B cell (primary cell): ENCODE data around the gene MCHR1. TPM values are rescaled to one million over a fixed set of nuclear protein-coding genes. Genes with fewer than 3 reads are reported as not detected.

ENCODE experiments used
- ATAC-seq: fragments of 200-7000 bp; cut with Tn5 transposase; one replicate; pipeline ENCODE4 v1.10.0; 2021; ENCODE audit warnings: low read depth, mild to moderate bottlenecking, moderate number of reproducible peaks, moderate library complexity
- CTCF ChIA-PET: fragments of 350-600 bp; sonication (Branson Sonifier 250); formaldehyde crosslinking; loops from one replicate; lab custom pipeline; 2021; ENCODE audit warnings: antibody characterized with exemption, inconsistent platforms; lab: Charles Lee
- POLR2A ChIA-PET: fragments of 350-600 bp; sonication (Branson Sonifier 250); formaldehyde crosslinking; loops from one replicate; lab custom pipeline; 2021; ENCODE audit warnings: antibody characterized with exemption; lab: Charles Lee
- DNase-seq: peaks from one replicate; pipeline ENCODE4 v3.0.0; 2013
- H2AFZ ChIP-seq: 2 replicates; pipeline ENCODE4 v1.6.1; 2012; ENCODE audit warnings: mild to moderate bottlenecking, low read depth, low read length; ENCODE audit not compliant: insufficient read depth, poor library complexity, severe bottlenecking
- H3K27ac ChIP-seq, 2 donors: 1 replicate in 1 of 2; 2 replicates in 1 of 2; pipeline ENCODE4 v1.5.1; 2012 to 2013; ENCODE audit warnings: low read length in 2 of 2, mild to moderate bottlenecking in 2 of 2, moderate library complexity in 1 of 2
- H3K27me3 ChIP-seq, 4 experiments: fragments of 200-600 bp in 1 of 4; sonication (generic) in 1 of 4; replicated peaks in 1 of 4; 1 replicate in 2 of 4; 2 replicates in 2 of 4; pipeline versions ENCODE4 v1.6.1 to v1.7.0; 2013 to 2016; ENCODE audit warnings: low read length in 3 of 4, mild to moderate bottlenecking in 2 of 4, mixed read lengths in 1 of 4, moderate library complexity in 1 of 4; ENCODE audit not compliant: insufficient read depth in 4 of 4, control insufficient read depth in 3 of 4; ENCODE audit errors: control extremely low read depth in 1 of 4
- H3K36me3 ChIP-seq, 2 experiments: replicated peaks in 1 of 2; 1 replicate in 1 of 2; 2 replicates in 1 of 2; pipeline versions ENCODE4 v1.6.1 to v1.7.1; 2013; ENCODE audit warnings: low read length in 1 of 2; ENCODE audit not compliant: insufficient read depth in 2 of 2, control insufficient read depth in 1 of 2; ENCODE audit errors: control extremely low read depth in 1 of 2, extremely low read depth in 1 of 2
- H3K4me1 ChIP-seq, 2 donors: fragments of 200-600 bp in 1 of 2; sonication (generic) in 1 of 2; 1 replicate in 1 of 2; 2 replicates in 1 of 2; pipeline versions ENCODE4 v1.5.1 to v1.6.1; 2013 to 2017; ENCODE audit warnings: low read length in 2 of 2; ENCODE audit not compliant: control insufficient read depth in 2 of 2, insufficient read depth in 2 of 2
- H3K4me2 ChIP-seq: replicated peaks from 2 replicates; pipeline ENCODE3; 2012; ENCODE audit warnings: mild to moderate bottlenecking, low read depth, low read length; ENCODE audit not compliant: poor library complexity, severe bottlenecking
- H3K4me3 ChIP-seq, 5 experiments: fragments of 200-600 bp in 1 of 5; sonication (generic) in 1 of 5; 1 replicate in 3 of 5; 2 replicates in 2 of 5; pipeline versions ENCODE4 v1.5.1 to v1.7.0; 2011 to 2016; ENCODE audit warnings: low read length in 4 of 5, mild to moderate bottlenecking in 4 of 5, low read depth in 2 of 5, control low read depth in 1 of 5, moderate library complexity in 1 of 5; ENCODE audit not compliant: insufficient read depth in 1 of 5; ENCODE audit errors: control extremely low read depth in 1 of 5, extremely low read depth in 1 of 5
- H3K79me2 ChIP-seq: fragments of 200-600 bp; sonication (generic); one replicate; pipeline ENCODE4 v1.6.0; 2016; ENCODE audit warnings: low read length; ENCODE audit not compliant: control insufficient read depth, insufficient read depth
- H3K9ac ChIP-seq: fragments of 200-600 bp; sonication (generic); 2 replicates; pipeline ENCODE4 v1.6.1; 2017; ENCODE audit warnings: mild to moderate bottlenecking, low read length, moderate library complexity
- H3K9me3 ChIP-seq, 3 donors: one replicate each; pipeline versions ENCODE4 v1.6.1 to v1.7.1; 2013; ENCODE audit warnings: low read length in 2 of 3; ENCODE audit not compliant: control insufficient read depth in 2 of 3, insufficient read depth in 1 of 3; ENCODE audit errors: control extremely low read depth in 1 of 3
- H4K20me1 ChIP-seq: 2 replicates; pipeline ENCODE4 v1.6.0; 2012; ENCODE audit warnings: mild to moderate bottlenecking, low read length; ENCODE audit not compliant: insufficient read depth, control insufficient read depth, poor library complexity, severe bottlenecking
- H3K27ac Mint-ChIP-seq: one replicate; pipeline ENCODE4 v1.8.0; 2021; ENCODE audit warnings: mixed read lengths
- H3K27me3 Mint-ChIP-seq: one replicate; pipeline ENCODE4 v1.8.0; 2021; ENCODE audit warnings: mixed read lengths
- H3K4me1 Mint-ChIP-seq: one replicate; pipeline ENCODE4 v1.8.0; 2021; ENCODE audit warnings: mixed read lengths
- H3K4me3 Mint-ChIP-seq: one replicate; pipeline ENCODE4 v1.8.0; 2021; ENCODE audit warnings: mixed read lengths
- H3K9me3 Mint-ChIP-seq: one replicate; pipeline ENCODE4 v1.8.0; 2022; ENCODE audit warnings: mixed read lengths; ENCODE audit not compliant: insufficient read depth
- EZH2 ChIP-seq: IDR thresholded peaks from 2 replicates; pipeline ENCODE4 v1.6.1; 2012; ENCODE audit warnings: borderline replicate concordance, low read depth, mild to moderate bottlenecking, moderate library complexity, low read length; ENCODE audit not compliant: insufficient read depth, poor library complexity, severe bottlenecking
- WGBS: methylation state at CpG from one replicate; pipeline ENCODE4 v1.1.5; 2013; ENCODE audit warnings: missing lambda C conversion rate; ENCODE audit not compliant: insufficient coverage; 5-methylcytosine and 5-hydroxymethylcytosine counted together
- intact Hi-C: fragments of 100-400 bp; cut with micrococcal nuclease; formaldehyde crosslinking; loops from one replicate; pipeline ENCODE4 v1.10.0; 2022
- polyA plus RNA-seq: library from polyadenylated mRNA; depleted of rRNA; stranded (reverse); fragments of >200 nt; gene quantifications from 2 replicates; pipeline ENCODE4 v1.2.3, GENCODE V29; 2012
- total RNA-seq, 2 donors: library from RNA; stranded (reverse); fragments of 120-200 nt in 1 of 2; gene quantifications; 1 replicate in 1 of 2; 2 replicates in 1 of 2; pipeline versions ENCODE4 v1.2.3 to v1.2.4, GENCODE V29; 2013 to 2022
- TF ChIP-seq, protein P1 (sequence below): fragments of 200-600 bp; IDR thresholded peaks from one replicate; pipeline ENCODE4 v1.8.0; 2022; ENCODE audit warnings: antibody characterized with exemption, mild to moderate bottlenecking

MCHR1 gene
- total and polyA plus RNA-seq, 2 donors (not counting 1 experiment from before 2014, with no cell fraction given) = not detected

DNA sequence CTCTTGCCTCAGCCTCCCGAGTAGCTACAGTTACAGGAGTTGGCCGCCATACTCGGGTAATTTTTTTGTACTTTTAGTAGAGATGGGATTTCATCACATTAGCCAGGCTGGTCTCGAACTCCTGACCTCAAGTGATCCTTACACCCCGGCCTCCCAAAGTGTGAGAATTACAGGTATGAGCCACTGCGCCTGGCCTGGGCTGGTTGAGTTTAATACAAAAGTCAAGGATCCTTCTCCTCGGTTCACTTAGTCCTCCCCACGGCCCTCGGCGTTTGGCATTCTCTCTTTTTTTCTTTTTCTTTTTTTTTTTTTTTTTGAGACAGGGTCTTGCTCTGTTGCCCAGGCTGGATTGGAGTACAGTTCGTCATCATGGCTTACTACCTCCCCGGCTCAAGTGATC lies 33.0 kb downstream of the MCHR1 start:
- H3K9me3 Mint-ChIP-seq = no peaks in the 10 kb centered on the region
- Histone ChIP-seq H3K27ac (no peak overlapping the region), H3K9me3 (no peaks in the 10 kb centered on the region), H4K20me1 (no peaks in the 10 kb centered on the region), H3K27me3 (peaks cover 0 to 14% (median 0%) of the 10 kb centered on the region in 4 experiments), H3K4me2 (no peak overlapping the region), H2AFZ (no peak overlapping the region), H3K9ac (no peak overlapping the region), H3K36me3 (no peaks in the 10 kb centered on the region), H3K4me3 (no peak overlapping the region), H3K4me1 (peaks cover 4 to 6% of the 10 kb centered on the region in 2 donors), H3K79me2 (no peaks in the 10 kb centered on the region)
- WGBS = 97% methylated on average over 11 of the region's 12 CpGs
- TF ChIP-seq EZH2 = no peak
- TF ChIP-seq, protein P1, sequence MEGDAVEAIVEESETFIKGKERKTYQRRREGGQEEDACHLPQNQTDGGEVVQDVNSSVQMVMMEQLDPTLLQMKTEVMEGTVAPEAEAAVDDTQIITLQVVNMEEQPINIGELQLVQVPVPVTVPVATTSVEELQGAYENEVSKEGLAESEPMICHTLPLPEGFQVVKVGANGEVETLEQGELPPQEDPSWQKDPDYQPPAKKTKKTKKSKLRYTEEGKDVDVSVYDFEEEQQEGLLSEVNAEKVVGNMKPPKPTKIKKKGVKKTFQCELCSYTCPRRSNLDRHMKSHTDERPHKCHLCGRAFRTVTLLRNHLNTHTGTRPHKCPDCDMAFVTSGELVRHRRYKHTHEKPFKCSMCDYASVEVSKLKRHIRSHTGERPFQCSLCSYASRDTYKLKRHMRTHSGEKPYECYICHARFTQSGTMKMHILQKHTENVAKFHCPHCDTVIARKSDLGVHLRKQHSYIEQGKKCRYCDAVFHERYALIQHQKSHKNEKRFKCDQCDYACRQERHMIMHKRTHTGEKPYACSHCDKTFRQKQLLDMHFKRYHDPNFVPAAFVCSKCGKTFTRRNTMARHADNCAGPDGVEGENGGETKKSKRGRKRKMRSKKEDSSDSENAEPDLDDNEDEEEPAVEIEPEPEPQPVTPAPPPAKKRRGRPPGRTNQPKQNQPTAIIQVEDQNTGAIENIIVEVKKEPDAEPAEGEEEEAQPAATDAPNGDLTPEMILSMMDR = no peak
- DNase-seq (no peak), ATAC-seq (no peak)
- H3K4me1 Mint-ChIP-seq = peaks cover 7% of the 10 kb centered on the region
- H3K4me3 Mint-ChIP-seq = no peak overlapping the region
- peaks cover 18% of the 10 kb centered on the region for H3K27me3 Mint-ChIP-seq
- POLR2A ChIA-PET = no interaction called here
- no peak overlapping the region for H3K27ac Mint-ChIP-seq
- CTCF ChIA-PET = no interaction called here
- intact Hi-C loops = no loop called here

DNA sequence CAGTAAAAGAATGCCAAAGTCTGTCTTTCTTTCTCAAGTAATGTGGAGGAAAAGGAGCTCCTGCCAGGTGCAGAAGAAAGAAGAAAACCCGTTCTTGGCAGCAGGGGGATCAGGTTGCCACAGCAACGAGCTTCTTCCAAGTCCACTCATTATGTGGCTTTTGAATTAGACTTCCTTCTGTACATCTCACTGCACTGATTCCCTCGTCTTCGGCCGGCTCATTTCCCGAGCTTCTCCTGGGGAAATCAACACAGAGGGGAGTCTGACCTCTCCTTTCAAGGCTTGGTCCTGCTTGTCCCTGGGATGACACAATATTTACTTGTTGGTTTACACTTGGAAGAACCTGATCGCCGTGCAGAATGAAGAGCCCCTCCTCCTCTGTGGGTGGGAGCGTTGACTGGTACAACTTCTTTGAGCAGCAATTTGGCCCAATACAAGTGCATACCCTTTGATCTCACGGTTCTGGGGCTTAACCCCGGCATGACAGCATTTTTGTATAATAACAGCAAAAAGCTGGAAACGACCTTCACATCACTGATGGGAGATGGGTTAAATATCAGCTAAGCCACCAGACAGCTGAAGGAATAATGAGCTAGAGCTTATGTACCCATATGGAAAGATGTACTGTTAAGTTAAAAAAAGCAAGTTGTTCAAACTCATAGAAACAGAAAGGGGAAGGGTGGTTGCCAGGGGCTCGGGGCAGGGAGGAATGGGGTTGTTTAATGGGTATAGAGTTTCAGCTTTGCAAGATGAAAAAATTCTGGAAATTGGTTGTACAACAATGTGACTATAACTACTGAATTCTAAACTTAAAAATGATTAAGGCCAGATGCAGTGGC lies 35.4 kb downstream of the MCHR1 start:
- Mint-ChIP-seq H3K4me1 (peaks cover 7% of the 10 kb centered on the region), H3K4me3 (no peak overlapping the region), H3K27ac (no peak overlapping the region), H3K9me3 (no peaks in the 10 kb centered on the region), H3K27me3 (peaks cover 18% of the 10 kb centered on the region)
- Histone ChIP-seq H3K79me2 (no peaks in the 10 kb centered on the region), H4K20me1 (no peaks in the 10 kb centered on the region), H3K4me1 (peaks cover 6 to 9% of the 10 kb centered on the region in 2 donors), H3K36me3 (no peaks in the 10 kb centered on the region), H3K4me2 (no peak overlapping the region), H3K4me3 (no peak overlapping the region), H3K27ac (no peak overlapping the region), H3K9me3 (no peaks in the 10 kb centered on the region), H2AFZ (peak overlapping the region; percentile 57), H3K27me3 (peaks cover 0 to 14% (median 0%) of the 10 kb centered on the region in 4 experiments), H3K9ac (no peak overlapping the region)
- ChIA-PET CTCF (interaction anchor here (0.7 kb wide), 1 partner anchor 774 kb away, joined by 3 read pairs; no protein-coding TSS in a partner anchor), POLR2A (interaction anchor here (0.6 kb wide), 1 partner anchor 97 kb away, joined by 3 read pairs; no protein-coding TSS in a partner anchor)
- intact Hi-C loops = no loop called here
- TF ChIP-seq, protein P1 = no peak
- no peak for TF ChIP-seq EZH2
- 30% methylated on average over 11 of the region's 13 CpGs for WGBS
- DNase-seq (no peak), ATAC-seq (no peak)
